Esophagus squamous epithelium (tissue), 4 donors: ENCODE measurements around the gene ST13.

ENCODE experiments used
- POLR2A ChIP-seq, 4 donors: fragments of 450-650 bp; IDR thresholded peaks; one replicate each; pipeline ENCODE4 v1.6.1; 2017; ENCODE audit warnings: antibody characterized with exemption in 4 of 4, mild to moderate bottlenecking in 4 of 4, moderate library complexity in 3 of 4
- TF ChIP-seq, protein P1 (sequence below), 6 experiments: fragments of 450-650 bp in 4 of 6; fragments of 200-600 bp in 2 of 6; sonication (generic) in 2 of 6; IDR thresholded peaks; one replicate each; pipeline ENCODE4 v1.5.1; 2016 to 2019; ENCODE audit warnings: antibody characterized with exemption in 6 of 6, mild to moderate bottlenecking in 4 of 6, moderate library complexity in 4 of 6

DNA sequence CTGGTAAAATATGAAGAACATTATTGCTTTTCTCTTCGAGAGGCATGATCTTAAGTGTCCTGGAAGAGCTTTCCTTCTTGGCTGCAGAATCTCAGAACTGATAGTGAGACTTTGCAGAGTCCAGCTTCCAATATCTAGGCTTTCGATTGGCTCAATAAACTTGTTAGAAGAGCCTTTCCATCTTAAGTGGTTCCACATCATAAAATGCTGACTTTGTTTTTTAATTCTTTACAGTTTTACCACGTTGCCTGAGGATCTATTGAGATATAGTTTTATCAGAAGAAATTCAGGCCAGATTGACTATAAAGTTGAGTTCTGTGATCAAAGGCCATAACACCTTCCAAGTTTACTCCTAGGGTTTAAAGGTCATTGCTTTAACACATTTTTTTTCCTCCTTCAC, 21.0 kb upstream of the ST13 start:
- TF ChIP-seq, protein P1, sequence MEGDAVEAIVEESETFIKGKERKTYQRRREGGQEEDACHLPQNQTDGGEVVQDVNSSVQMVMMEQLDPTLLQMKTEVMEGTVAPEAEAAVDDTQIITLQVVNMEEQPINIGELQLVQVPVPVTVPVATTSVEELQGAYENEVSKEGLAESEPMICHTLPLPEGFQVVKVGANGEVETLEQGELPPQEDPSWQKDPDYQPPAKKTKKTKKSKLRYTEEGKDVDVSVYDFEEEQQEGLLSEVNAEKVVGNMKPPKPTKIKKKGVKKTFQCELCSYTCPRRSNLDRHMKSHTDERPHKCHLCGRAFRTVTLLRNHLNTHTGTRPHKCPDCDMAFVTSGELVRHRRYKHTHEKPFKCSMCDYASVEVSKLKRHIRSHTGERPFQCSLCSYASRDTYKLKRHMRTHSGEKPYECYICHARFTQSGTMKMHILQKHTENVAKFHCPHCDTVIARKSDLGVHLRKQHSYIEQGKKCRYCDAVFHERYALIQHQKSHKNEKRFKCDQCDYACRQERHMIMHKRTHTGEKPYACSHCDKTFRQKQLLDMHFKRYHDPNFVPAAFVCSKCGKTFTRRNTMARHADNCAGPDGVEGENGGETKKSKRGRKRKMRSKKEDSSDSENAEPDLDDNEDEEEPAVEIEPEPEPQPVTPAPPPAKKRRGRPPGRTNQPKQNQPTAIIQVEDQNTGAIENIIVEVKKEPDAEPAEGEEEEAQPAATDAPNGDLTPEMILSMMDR (IDR thresholded peaks at IDR 0.05) = no peak
- no peak for TF ChIP-seq POLR2A (IDR thresholded peaks at IDR 0.05)
